PFSK-1 (cell line): ENCODE results near the gene EFCAB11.

Experiments used
- FOXP2 ChIP-seq: optimal IDR thresholded peaks from 2 replicates; pipeline ENCODE3; 2011; ENCODE audit warnings: borderline replicate concordance, control low read depth, inconsistent platforms; ENCODE audit not compliant: insufficient read depth; ENCODE audit errors: extremely low read length, extremely low read depth
- POLR2AphosphoS5 ChIP-seq: IDR thresholded peaks from 2 replicates; pipeline ENCODE4 v1.6.1; 2012; ENCODE audit warnings: low read depth, mild to moderate bottlenecking, control low read depth, low read length, moderate library complexity
- REST ChIP-seq, 2 experiments: IDR thresholded peaks; 2 replicates each; pipeline versions ENCODE4 v1.6.1 to v1.8.0; 2011 to 2012; ENCODE audit warnings: low read depth in 2 of 2, low read length in 2 of 2, control low read depth in 1 of 2, inconsistent platforms in 1 of 2, mild to moderate bottlenecking in 1 of 2, moderate library complexity in 1 of 2; ENCODE audit not compliant: insufficient read depth in 1 of 2
- SIN3A ChIP-seq: IDR thresholded peaks from 2 replicates; pipeline ENCODE4 v1.6.1; 2012; ENCODE audit warnings: mild to moderate bottlenecking, low read length, moderate library complexity, borderline replicate concordance; ENCODE audit not compliant: insufficient read depth
- TAF1 ChIP-seq: IDR thresholded peaks from 2 replicates; pipeline ENCODE4 v1.6.1; 2012; ENCODE audit warnings: low read length, control low read depth, borderline replicate concordance; ENCODE audit not compliant: insufficient read depth

EFCAB11 gene

GRCh38 chr14:89853936-89854693 lies 100.4 kb downstream of the EFCAB11 start:
- no peak for TF ChIP-seq POLR2AphosphoS5
- TF ChIP-seq REST (IDR thresholded peaks at IDR 0.05; ENCODE audit: insufficient read depth in 1 of 2, low read depth in 2 of 2, low read length in 2 of 2) = no peak
- TF ChIP-seq FOXP2 = no peak

- TF ChIP-seq TAF1 (no peak), SIN3A (no peak), REST (IDR thresholded peaks at IDR 0.05; ENCODE audit: insufficient read depth in 1 of 2, low read depth in 2 of 2, low read length in 2 of 2) (no peak), POLR2AphosphoS5 (no peak), FOXP2 (no peak)
These were observed 103.4 kb downstream of the EFCAB11 start for GRCh38 chr14:89851106-89851505.

GRCh38 chr14:89849931-89850330 lies 104.6 kb downstream of the EFCAB11 start:
- TF ChIP-seq SIN3A (no peak), REST (IDR thresholded peaks at IDR 0.05; ENCODE audit: insufficient read depth in 1 of 2, low read depth in 2 of 2, low read length in 2 of 2) (no peak), FOXP2 (no peak), TAF1 (no peak), POLR2AphosphoS5 (no peak)

- no peak for TF ChIP-seq FOXP2
- TF ChIP-seq REST (IDR thresholded peaks at IDR 0.05; ENCODE audit: insufficient read depth in 1 of 2, low read depth in 2 of 2, low read length in 2 of 2) = no peak
- TF ChIP-seq TAF1 = no peak
- TF ChIP-seq POLR2AphosphoS5 = no peak
- TF ChIP-seq SIN3A = no peak
These were observed 106.4 kb downstream of the EFCAB11 start for GRCh38 chr14:89848165-89848564.
